Hepatic stellate cell (primary cell): ENCODE data around the gene MLLT3.

Experiments
- DNase-seq: peaks from one replicate; pipeline ENCODE4 v3.0.0; 2011; ENCODE audit warnings: low spot score

MLLT3 gene

GRCh38 chr9:20509466-20509865 lies 112.8 kb downstream of the MLLT3 start:
- no peak for DNase-seq

DNA sequence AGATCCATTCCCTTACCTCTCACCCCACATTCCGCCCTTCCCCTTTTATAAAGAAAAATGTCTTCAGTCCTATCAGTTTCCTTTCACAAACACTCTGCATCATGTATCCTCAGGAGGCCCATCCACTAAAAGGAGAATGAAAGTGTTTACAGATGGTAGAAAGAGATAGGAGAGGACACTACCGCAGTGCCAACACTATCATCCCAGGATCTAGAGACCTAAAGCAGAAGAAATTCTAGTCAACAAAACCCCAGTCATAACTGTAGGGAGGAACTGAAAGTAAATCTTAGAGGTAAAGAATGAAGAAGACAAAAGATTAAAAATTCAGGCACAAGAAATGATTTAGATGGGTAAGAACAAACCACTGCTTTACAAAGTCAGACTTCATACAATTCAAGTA lies 114.1 kb downstream of the MLLT3 start:
- DNase-seq, result no peak

GRCh38 chr9:20507431-20507830 lies 114.9 kb downstream of the MLLT3 start:
- DNase-seq, result no peak

DNA sequence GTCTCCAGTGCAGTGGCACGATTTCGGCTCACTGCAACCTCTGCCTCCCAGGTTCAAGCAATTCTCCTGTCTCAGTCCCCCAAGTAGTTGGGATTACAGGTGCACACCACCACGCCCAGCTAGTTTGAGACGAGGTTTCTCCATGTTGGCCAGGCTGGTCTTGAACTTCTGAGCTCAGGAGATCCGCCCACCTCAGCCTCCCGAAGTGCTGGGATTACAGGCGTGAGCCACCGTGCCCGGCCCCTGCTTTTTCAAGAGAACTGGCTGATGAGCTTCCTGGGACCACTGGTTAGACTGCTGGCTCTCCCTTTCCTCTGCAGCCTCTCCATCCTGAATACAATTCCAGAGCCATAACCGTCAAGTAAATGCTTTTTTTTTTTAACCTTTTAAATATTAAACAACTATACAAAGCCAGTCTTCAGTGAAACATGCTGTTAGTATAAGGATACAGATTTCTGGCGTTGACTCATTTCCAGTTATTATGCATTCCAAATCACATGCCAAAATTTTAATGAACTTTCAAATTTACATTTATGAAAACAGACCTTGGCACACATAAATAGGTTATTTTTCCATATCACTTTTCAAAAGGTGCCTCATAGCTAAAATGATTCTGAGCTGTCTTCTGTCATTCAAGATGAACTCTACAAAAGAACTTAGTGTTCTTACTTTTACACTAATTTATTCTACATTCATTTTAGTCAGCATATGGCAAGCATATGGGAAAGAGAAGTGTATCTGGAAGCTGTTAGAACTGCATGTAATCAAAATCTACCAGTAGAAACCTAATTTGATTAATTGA lies 116.0 kb downstream of the MLLT3 start:
- DNase-seq, result no peak

DNA sequence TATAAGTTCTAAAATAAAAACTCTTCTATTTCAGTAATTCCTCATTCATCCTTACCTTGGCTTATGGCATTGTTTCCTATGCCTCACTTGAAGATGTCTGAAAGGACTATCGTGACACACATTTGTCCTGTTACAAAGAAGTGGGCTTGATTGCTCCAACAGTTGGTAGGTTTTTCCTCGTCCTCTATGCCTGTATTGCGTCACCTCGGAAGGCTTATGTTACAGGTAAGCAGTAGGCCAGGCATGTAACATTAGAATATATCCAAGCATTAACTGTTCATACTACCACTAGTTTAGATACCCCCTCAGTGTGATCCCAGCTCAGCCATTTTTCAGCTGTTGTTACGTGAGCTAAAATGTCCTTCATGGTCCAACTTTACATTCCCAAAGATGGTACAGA lies 116.7 kb downstream of the MLLT3 start:
- DNase-seq, result no peak

DNA sequence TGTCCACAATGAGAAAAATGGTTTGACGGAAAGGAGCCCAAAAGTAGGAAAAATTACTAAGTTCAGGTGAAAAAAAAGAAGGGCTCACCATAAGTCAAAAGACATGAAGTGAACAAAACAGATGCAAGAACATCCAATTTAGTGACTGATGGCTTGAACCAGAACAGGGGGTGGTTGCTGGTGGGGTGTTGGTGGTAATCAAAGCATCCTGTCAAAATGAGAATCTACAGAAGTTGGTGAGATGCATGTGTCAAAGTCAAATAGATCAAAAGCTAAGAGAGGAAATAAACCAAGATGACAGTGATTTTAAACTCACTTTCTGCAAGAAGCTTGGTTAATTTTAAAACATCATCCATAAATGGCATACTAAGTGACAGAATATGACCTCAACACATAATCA lies 117.4 kb downstream of the MLLT3 start:
- DNase-seq, result no peak

- DNase-seq, result no peak
These were observed 122.2 kb downstream of the MLLT3 start for GRCh38 chr9:20500101-20500500.

DNA sequence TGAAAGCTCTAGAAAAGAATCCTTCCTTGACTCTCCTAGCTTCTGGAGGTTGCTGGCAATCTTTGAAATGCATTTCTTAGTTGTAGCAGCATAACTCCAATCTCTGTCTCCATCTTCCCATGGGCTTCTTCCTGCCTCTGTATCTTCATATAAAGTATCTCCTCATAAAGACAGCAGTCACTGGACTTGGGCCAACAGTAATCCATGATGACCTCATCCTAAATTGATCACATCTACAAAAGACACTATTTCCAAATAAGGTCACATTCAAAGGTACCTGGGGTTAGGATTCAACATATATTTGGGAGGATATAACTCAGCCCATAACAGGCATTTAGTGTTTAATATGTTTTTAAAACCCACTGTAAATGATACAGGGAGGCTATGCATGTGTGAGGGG lies 123.3 kb downstream of the MLLT3 start:
- DNase-seq, result no peak

DNA sequence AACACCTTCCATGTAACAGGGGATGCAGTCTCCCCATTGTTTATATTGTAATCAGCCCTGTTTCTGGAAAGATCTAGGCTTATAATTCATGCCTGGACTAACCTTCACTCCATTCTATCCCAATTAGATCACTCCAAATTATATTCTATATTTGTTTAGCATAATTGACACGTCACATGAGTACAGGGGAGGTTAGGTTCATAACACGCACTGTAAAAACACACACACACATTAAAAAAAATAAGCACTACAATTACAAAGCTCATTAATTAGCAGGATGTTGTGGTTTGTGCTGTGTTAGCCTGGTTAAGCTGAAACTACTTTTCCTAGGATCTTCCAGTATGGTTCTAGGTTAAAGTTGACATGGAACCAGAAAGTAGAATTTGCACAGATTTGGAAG lies 126.0 kb downstream of the MLLT3 start:
- no peak for DNase-seq

DNA sequence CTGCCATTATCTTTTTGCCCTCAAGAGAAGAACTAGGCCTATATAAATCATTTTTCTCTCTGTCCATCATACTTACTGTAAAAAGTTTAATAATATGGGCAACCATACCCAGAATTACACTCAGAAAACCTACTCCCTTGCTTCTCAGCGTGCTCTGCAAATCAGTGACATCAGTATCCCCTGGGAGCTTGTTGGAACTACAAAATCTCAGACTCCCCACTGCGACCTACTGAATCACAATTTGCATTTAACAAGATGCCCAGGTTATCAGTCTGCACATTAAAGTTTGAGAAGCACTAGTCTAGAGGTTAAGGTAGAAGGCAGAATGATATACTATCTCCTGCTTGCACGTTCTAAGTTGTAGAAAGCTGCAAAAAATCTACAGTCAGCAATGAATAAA lies 127.2 kb downstream of the MLLT3 start:
- no peak for DNase-seq

DNA sequence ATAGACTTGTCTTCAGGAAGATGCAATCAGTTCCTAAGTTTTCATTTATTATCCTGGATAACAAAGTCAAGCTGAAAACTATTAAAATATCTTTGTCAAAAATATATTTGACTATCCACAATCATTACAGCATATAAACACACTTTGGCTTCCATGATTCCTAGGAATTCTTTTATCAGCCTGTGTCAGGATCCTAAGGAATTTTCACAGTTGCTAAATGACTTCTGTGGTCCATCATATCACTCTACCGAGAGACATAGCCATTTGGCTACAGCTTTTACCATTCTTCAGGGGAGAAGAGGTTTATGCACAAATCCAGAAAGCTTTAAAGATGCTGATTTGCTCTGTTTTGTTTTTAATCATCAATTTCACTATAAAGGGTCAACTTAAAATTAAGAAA lies 128.3 kb downstream of the MLLT3 start:
- no peak for DNase-seq

GRCh38 chr9:20492772-20493171 lies 129.5 kb downstream of the MLLT3 start:
- DNase-seq, result no peak

- no peak for DNase-seq
These were observed 130.7 kb downstream of the MLLT3 start for GRCh38 chr9:20491612-20492011.

DNA sequence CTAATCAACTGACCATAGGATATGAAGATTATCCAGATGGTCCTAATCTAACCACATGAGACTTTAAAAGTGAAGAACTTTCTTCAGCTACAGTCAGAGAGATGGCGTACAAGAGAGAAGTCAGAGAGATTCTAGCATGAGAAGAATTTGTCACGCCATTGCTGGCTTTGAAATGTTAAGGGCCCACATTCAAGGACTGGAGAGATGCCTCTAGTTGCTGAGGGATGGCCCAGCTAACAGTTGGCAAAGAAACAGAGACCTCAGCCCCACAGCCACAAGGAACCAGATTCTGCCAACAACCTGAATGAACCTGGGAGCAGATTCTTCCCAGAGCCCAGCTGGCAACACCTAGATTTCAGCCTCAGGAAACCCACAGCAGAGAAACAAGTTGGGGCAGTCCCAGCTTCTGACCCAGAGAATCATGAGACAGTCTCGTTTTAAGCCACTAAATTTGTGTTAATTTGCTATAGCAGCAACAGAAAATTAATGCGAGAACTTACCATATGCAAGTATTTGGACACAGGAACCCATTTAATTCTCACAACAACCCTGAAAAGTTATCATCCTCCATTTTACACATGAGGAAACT lies 132.0 kb downstream of the MLLT3 start:
- DNase-seq, result no peak

DNA sequence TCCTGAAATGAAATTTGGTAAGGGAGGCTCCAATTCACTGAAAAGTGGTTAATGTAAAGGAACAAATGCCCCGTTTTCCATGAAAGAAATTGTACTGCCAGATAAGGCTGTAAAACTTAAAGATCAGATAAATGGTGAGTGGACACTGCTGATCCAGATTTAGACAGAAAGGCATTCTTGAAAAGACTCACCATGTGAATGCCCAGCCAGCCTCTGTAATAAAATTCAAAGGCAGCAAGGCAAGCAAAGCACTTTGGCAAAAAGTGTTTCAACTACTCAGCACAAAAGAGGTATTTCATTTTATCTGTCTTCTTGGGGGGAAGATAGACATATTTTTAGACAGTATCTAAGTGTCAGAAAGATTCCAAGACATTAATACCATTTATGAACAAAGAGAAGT lies 133.6 kb downstream of the MLLT3 start:
- no peak for DNase-seq

GRCh38 chr9:20486552-20486951 lies 135.7 kb downstream of the MLLT3 start:
- DNase-seq, result no peak

- no peak for DNase-seq
These were observed 140.9 kb downstream of the MLLT3 start for GRCh38 chr9:20481437-20481836.

GRCh38 chr9:20480249-20480648 lies 142.1 kb downstream of the MLLT3 start:
- no peak for DNase-seq

- no peak for DNase-seq
These were observed 142.7 kb downstream of the MLLT3 start for GRCh38 chr9:20479419-20480155.

GRCh38 chr9:20478786-20479185 lies 143.5 kb downstream of the MLLT3 start:
- DNase-seq, result no peak

- DNase-seq, result no peak
These were observed 144.2 kb downstream of the MLLT3 start for GRCh38 chr9:20477940-20478620.

DNA sequence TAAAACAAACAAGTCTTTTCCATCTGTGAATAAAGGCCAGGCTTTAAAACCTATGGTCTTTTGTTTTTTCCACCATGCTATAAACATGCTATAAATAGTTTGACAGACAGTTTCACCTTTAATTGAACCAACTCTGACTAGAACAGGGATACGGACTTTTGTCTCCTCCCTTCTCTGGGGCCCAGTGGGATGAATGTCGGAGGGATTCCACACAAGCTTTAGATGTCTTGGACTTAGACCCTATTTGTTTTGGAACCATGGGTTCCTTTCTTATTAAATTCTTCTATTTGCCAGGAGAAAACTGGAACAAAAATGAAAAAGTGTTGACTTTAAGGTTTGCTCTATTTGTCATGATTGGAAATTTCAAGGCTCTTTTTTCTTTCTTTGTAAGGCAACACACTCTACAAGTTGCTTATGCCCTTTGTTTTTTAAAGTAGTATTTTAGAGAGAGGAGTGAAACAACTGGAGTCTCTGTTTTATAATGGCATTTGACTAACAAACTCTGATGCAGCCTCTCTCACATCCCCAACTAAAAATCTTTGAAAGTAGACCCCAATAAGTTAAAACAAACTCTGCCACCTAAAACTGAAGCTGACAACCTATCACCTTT lies 145.3 kb downstream of the MLLT3 start:
- no peak for DNase-seq
